ENCODE results near the gene SORBS2. TPM values are rescaled to one million over a fixed set of nuclear protein-coding genes. Genes with fewer than 3 reads are reported as not detected.

The SORBS2 gene
- total and polyA plus RNA-seq, 2 of the 8 experiments (the other 6 are each of a cell fraction or from before 2014, with no cell fraction given), result 73.0 to 87.1 TPM

- Histone ChIP-seq H3K9me3 (ENCODE audit: insufficient read depth in 2 of 2, low read depth in 1 of 2, low read length in 1 of 2) (no peaks in the 10 kb centered on the region), H2BK12ac (ENCODE audit: low read depth, low read length) (no peak overlapping the region), H3K9ac (replicated peaks in 1 of 4; ENCODE audit: extremely low read depth in 1 of 4, low read depth in 3 of 4, low read length in 3 of 4) (no peak overlapping the region), H2BK15ac (ENCODE audit: low read length) (no peak overlapping the region), H3K79me1 (ENCODE audit: low read depth, low read length) (no peaks in the 10 kb centered on the region), H4K5ac (ENCODE audit: insufficient read length, low read depth, low read length) (no peak overlapping the region), H3K23me2 (ENCODE audit: low read depth, low read length) (no peaks in the 10 kb centered on the region), H3K4me3 (ENCODE audit: extremely low read depth in 1 of 4, insufficient read depth in 2 of 4, low read depth in 3 of 4, low read length in 4 of 4) (no peak overlapping the region), H2BK5ac (ENCODE audit: low read depth, low read length) (no peak overlapping the region), H2AK5ac (ENCODE audit: low read depth, low read length) (no peak overlapping the region), H4K8ac (ENCODE audit: extremely low read depth, insufficient read depth, low read length) (no peak overlapping the region), H4K91ac (replicated peaks; ENCODE audit: insufficient read length, low read length) (no peak overlapping the region), H3K79me2 (ENCODE audit: control insufficient read depth in 1 of 2, insufficient read depth in 2 of 2, low read length in 2 of 2) (no peaks in the 10 kb centered on the region), H3K4ac (replicated peaks; ENCODE audit: insufficient read length, low read depth, low read length) (no peak overlapping the region), H3K27ac (ENCODE audit: low read depth, low read length) (no peak overlapping the region), H3K4me2 (ENCODE audit: insufficient read depth in 1 of 2, low read depth in 2 of 2, low read length in 2 of 2) (no peak overlapping the region), H3K4me1 (replicated peaks in 1 of 4; ENCODE audit: control insufficient read depth in 3 of 4, insufficient read depth in 4 of 4, low read length in 3 of 4) (peaks cover 0 to 2% (median 0%) of the 10 kb centered on the region in 4 experiments; a peak in 1 of 7 replicates), H3K14ac (ENCODE audit: insufficient read length) (no peak overlapping the region), H3K56ac (replicated peaks; ENCODE audit: insufficient read length, low read depth, low read length) (no peak overlapping the region), H2BK20ac (ENCODE audit: low read length) (no peak overlapping the region), H2AFZ (ENCODE audit: low read length) (no peak overlapping the region), H3K27me3 (replicated peaks in 1 of 4; ENCODE audit: control insufficient read depth in 3 of 4, extremely low read depth in 1 of 4, insufficient read depth in 3 of 4, low read length in 3 of 4) (no peaks in the 10 kb centered on the region), H3K18ac (ENCODE audit: extremely low read depth, low read length) (no peak overlapping the region), H3K36me3 (ENCODE audit: control insufficient read depth in 2 of 4, insufficient read depth in 4 of 4, low read length in 3 of 4) (no peaks in the 10 kb centered on the region), H2BK120ac (replicated peaks; ENCODE audit: low read depth, low read length) (no peak overlapping the region), H3K23ac (ENCODE audit: insufficient read length) (no peak overlapping the region), H4K20me1 (replicated peaks in 1 of 2; ENCODE audit: control insufficient read depth in 1 of 2, insufficient read depth in 2 of 2, low read length in 2 of 2) (no peaks in the 10 kb centered on the region)
- WGBS, 2 experiments (ENCODE audit: extremely low coverage in 1 of 2, insufficient coverage in 1 of 2, insufficient read length in 1 of 2, insufficient replicate concordance in 2 of 2, low coverage in 1 of 2, low lambda C conversion rate in 2 of 2, missing lambda C conversion rate in 1 of 2), result 80% methylated on average over 12 of the region's 12 CpGs; no CpG with 5 or more reads in 1 of the 2 experiments
- CTCF ChIA-PET (ENCODE audit: partially characterized antibody), result interaction anchor here (1.7 kb wide), 1 partner anchor 12 kb away, joined by 4 read pairs; no protein-coding TSS in a partner anchor
- POLR2A ChIA-PET (ENCODE audit: partially characterized antibody), result no interaction called here
- DNase-seq (ENCODE audit: low read depth in 1 of 2, low spot score in 2 of 2) (no peak), FAIRE-seq (no peak)
- TF ChIP-seq, protein P1, sequence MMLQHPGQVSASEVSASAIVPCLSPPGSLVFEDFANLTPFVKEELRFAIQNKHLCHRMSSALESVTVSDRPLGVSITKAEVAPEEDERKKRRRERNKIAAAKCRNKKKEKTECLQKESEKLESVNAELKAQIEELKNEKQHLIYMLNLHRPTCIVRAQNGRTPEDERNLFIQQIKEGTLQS (IDR thresholded peaks at IDR 0.05; ENCODE audit: insufficient read depth, low read depth, low read length), result no peak
- no peak for TF ChIP-seq RBBP5 (IDR thresholded peaks at IDR 0.05; ENCODE audit: borderline replicate concordance, low read depth, low read length)
These were observed 118.3 kb downstream of the SORBS2 start for GRCh38 chr4:185693548-185694215.
